ENCODE data around the gene PDS5A. TPM values are rescaled to one million over a fixed set of nuclear protein-coding genes. Genes with fewer than 3 reads are reported as not detected.
A peak's percentile ranks its signal among the peaks of the same experiment; 100 is the strongest.

Gene PDS5A
- total and polyA plus RNA-seq, 9 of the 15 experiments (the other 6 are each of a cell fraction or from before 2014, with no cell fraction given) = 16.4 to 85.4 (median 70.0) TPM

GRCh38 chr4:39908284-39908683 lies 69.4 kb downstream of the PDS5A start:
- Histone ChIP-seq H3K4me1 (replicated peaks in 1 of 2; ENCODE audit: control insufficient read depth in 2 of 2, insufficient read depth in 2 of 2, low read length in 2 of 2) (no peaks in the 10 kb centered on the region), H3K27ac (ENCODE audit: extremely low read depth, low read depth, low read length) (no peak overlapping the region), H3K79me2 (ENCODE audit: control insufficient read depth, insufficient read depth, low read length) (no peaks in the 10 kb centered on the region), H4K20me1 (replicated peaks; ENCODE audit: control insufficient read depth, insufficient read depth, low read length) (no peaks in the 10 kb centered on the region), H3K9ac (ENCODE audit: insufficient read depth in 1 of 2, low read depth in 2 of 2, low read length in 2 of 2) (no peak overlapping the region), H3K4me2 (ENCODE audit: insufficient read depth, low read length) (no peak overlapping the region), H3K4me3 (no peak overlapping the region), H3K36me3 (ENCODE audit: control insufficient read depth, insufficient read depth, low read length) (peaks cover 64% of the 10 kb centered on the region), H3K27me3 (ENCODE audit: control insufficient read depth in 2 of 2, insufficient read depth in 2 of 2, low read length in 2 of 2) (no peaks in the 10 kb centered on the region), H3K9me3 (replicated peaks; ENCODE audit: control insufficient read depth, insufficient read depth, low read depth, low read length) (no peaks in the 10 kb centered on the region), H2AFZ (ENCODE audit: low read depth, low read length) (no peak overlapping the region), H3K9me1 (ENCODE audit: control insufficient read depth, insufficient read depth, low read length) (no peaks in the 10 kb centered on the region)
- TF ChIP-seq OTX1 (CRISPR knock-in tag; IDR thresholded peaks at IDR 0.05) = no peak
- no peak for TF ChIP-seq SPI1 (IDR thresholded peaks at IDR 0.05; ENCODE audit: borderline replicate concordance, low read depth, low read length)
- TF ChIP-seq MTA2 (IDR thresholded peaks at IDR 0.05; ENCODE audit: low read depth) = no peak
- TF ChIP-seq SRSF9 (IDR thresholded peaks at IDR 0.05; ENCODE audit: borderline replicate concordance, low read depth, low read length) = no peak
- TF ChIP-seq ESRRB (CRISPR knock-in tag; IDR thresholded peaks at IDR 0.05; ENCODE audit: borderline replicate concordance) = no peak
- no peak for TF ChIP-seq DMBX1 (CRISPR knock-in tag; IDR thresholded peaks at IDR 0.05; ENCODE audit: borderline replicate concordance)
- TF ChIP-seq, protein P1, sequence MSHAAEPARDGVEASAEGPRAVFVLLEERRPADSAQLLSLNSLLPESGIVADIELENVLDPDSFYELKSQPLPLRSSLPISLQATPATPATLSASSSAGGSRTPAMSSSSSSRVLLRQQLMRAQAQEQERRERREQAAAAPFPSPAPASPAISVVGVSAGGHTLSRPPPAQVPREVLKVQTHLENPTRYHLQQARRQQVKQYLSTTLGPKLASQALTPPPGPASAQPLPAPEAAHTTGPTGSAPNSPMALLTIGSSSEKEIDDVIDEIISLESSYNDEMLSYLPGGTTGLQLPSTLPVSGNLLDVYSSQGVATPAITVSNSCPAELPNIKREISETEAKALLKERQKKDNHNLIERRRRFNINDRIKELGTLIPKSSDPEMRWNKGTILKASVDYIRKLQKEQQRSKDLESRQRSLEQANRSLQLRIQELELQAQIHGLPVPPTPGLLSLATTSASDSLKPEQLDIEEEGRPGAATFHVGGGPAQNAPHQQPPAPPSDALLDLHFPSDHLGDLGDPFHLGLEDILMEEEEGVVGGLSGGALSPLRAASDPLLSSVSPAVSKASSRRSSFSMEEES (CRISPR knock-in tag; IDR thresholded peaks at IDR 0.05) = peak; percentile 49
- no peak for TF ChIP-seq BDP1 (IDR thresholded peaks at IDR 0.05; ENCODE audit: insufficient read depth, insufficient read length)
- no peak for TF ChIP-seq HDGF (IDR thresholded peaks at IDR 0.05)
- TF ChIP-seq PKNOX1 (IDR thresholded peaks at IDR 0.05) = peak; percentile 35; the same call in 1 of the 2 replicates
- no peak for TF ChIP-seq NCOA2 (IDR thresholded peaks at IDR 0.05; ENCODE audit: partially characterized antibody in 2 of 2)
- peak; percentile 60 for TF ChIP-seq MEIS2 (IDR thresholded peaks at IDR 0.05; ENCODE audit: partially characterized antibody)
- no peak for TF ChIP-seq ZBTB1 (CRISPR knock-in tag; IDR thresholded peaks at IDR 0.05; ENCODE audit: borderline replicate concordance, low read depth)
- TF ChIP-seq, protein P2, sequence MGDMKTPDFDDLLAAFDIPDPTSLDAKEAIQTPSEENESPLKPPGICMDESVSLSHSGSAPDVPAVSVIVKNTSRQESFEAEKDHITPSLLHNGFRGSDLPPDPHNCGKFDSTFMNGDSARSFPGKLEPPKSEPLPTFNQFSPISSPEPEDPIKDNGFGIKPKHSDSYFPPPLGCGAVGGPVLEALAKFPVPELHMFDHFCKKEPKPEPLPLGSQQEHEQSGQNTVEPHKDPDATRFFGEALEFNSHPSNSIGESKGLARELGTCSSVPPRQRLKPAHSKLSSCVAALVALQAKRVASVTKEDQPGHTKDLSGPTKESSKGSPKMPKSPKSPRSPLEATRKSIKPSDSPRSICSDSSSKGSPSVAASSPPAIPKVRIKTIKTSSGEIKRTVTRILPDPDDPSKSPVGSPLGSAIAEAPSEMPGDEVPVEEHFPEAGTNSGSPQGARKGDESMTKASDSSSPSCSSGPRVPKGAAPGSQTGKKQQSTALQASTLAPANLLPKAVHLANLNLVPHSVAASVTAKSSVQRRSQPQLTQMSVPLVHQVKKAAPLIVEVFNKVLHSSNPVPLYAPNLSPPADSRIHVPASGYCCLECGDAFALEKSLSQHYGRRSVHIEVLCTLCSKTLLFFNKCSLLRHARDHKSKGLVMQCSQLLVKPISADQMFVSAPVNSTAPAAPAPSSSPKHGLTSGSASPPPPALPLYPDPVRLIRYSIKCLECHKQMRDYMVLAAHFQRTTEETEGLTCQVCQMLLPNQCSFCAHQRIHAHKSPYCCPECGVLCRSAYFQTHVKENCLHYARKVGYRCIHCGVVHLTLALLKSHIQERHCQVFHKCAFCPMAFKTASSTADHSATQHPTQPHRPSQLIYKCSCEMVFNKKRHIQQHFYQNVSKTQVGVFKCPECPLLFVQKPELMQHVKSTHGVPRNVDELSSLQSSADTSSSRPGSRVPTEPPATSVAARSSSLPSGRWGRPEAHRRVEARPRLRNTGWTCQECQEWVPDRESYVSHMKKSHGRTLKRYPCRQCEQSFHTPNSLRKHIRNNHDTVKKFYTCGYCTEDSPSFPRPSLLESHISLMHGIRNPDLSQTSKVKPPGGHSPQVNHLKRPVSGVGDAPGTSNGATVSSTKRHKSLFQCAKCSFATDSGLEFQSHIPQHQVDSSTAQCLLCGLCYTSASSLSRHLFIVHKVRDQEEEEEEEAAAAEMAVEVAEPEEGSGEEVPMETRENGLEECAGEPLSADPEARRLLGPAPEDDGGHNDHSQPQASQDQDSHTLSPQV (IDR thresholded peaks at IDR 0.05) = no peak
- intact Hi-C loops (cut with micrococcal nuclease) = no loop called here
- in situ Hi-C loops (cut with MboI) = no loop called here
- no peak for ATAC-seq
- POLR2A ChIA-PET = interaction anchor here (1.5 kb wide), 1 partner anchor 10 kb away, joined by 4 read pairs; no protein-coding TSS in a partner anchor
- DNase-seq (ENCODE audit: extremely low read depth in 1 of 4, low spot score in 3 of 4) = no peak
- CTCF ChIA-PET (ENCODE audit: low intra/inter-chr PET ratio) = no interaction called here
- BruUV-seq (replicated peaks) = no TSS peak
- WGBS (ENCODE audit: insufficient coverage, low coverage, missing lambda C conversion rate) = 96% methylated on average over 2 of the region's 2 CpGs
- no peak for FAIRE-seq

All from K562 (cell line).